HEK293 (cell line): ENCODE data around the gene SPARC.

Source experiments
- CTCF ChIP-seq: fragments of 450-650 bp; formaldehyde crosslinking; IDR thresholded peaks from 2 replicates; pipeline ENCODE4 v1.5.1; 2016; ENCODE audit warnings: missing biosample characterization, missing genetic modification characterization
- GFI1B ChIP-seq: fragments of 450-650 bp; formaldehyde crosslinking; IDR thresholded peaks from 2 replicates; pipeline ENCODE4 v1.5.1; 2016; ENCODE audit warnings: missing biosample characterization, missing genetic modification characterization
- ZNF132 ChIP-seq: fragments of 450-650 bp; formaldehyde crosslinking; IDR thresholded peaks from 2 replicates; pipeline ENCODE4 v1.5.1; 2017; ENCODE audit warnings: missing biosample characterization, missing genetic modification characterization, borderline replicate concordance
- ZNF777 ChIP-seq: fragments of 450-650 bp; formaldehyde crosslinking; IDR thresholded peaks from 2 replicates; pipeline ENCODE4 v1.5.1; 2017; ENCODE audit warnings: missing biosample characterization, missing genetic modification characterization, borderline replicate concordance
- ZSCAN30 ChIP-seq: fragments of 450-650 bp; IDR thresholded peaks from 2 replicates; pipeline ENCODE4 v1.5.1; 2018; ENCODE audit warnings: missing biosample characterization, mild to moderate bottlenecking, missing genetic modification characterization, moderate library complexity

- no peak for TF ChIP-seq ZSCAN30 (tag by site-specific recombination)
- no peak for TF ChIP-seq ZNF132 (tag by site-specific recombination)
- no peak for TF ChIP-seq ZNF777 (tag by site-specific recombination)
- TF ChIP-seq CTCF (tag by site-specific recombination), result no peak
- no peak for TF ChIP-seq GFI1B (tag by site-specific recombination)
Observed at GRCh38 chr5:151692312-151692711, 5.6 kb upstream of the SPARC start.
